ENCODE results near the gene EDA. TPM values are rescaled to one million over a fixed set of nuclear protein-coding genes. Genes with fewer than 3 reads are reported as not detected.

The EDA gene
- not detected for polyA plus RNA-seq (ENCODE audit: low read depth in 6 of 6)

- peak within 1 kb of the TSS in 1 of 6 donors; percentile 56 for H3K27ac Mint-ChIP-seq
- peak; percentile 64 to 71 for ATAC-seq (ENCODE audit: low read depth in 2 of 2)
Measured at GRCh38 chrX:69615779-69616456, at the start of gene EDA. Gene EDA, plus strand, starts transcription at chrX:69616113.

GRCh38 chrX:69568828-69569227 is 47.1 kb upstream of the EDA start:
- Mint-ChIP-seq H3K9me3 (no peaks in the 10 kb centered on the region), H3K36me3 (no peaks in the 10 kb centered on the region), H3K27me3 (peaks cover 4 to 12% (median 8%) of the 10 kb centered on the region in 3 donors)

More at GRCh38 chrX:69615779-69616456, at the start of gene EDA:
- H3K9me3 Mint-ChIP-seq: peaks cover 0 to 3% (median 0%) of the 10 kb centered on the region in 7 donors
- H3K36me3 Mint-ChIP-seq: no peaks in the 10 kb centered on the region
- peak; percentile 6 for DNase-seq
- H3K4me1 Mint-ChIP-seq: peaks cover 0 to 4% (median 0%) of the 10 kb centered on the region in 3 donors
- peaks cover 5 to 36% (median 33%) of the 10 kb centered on the region in 3 donors for H3K27me3 Mint-ChIP-seq
- H3K4me3 Mint-ChIP-seq: peak within 1 kb of the TSS; percentile 35 to 77 (median 68)

GRCh38 chrX:69597399-69597798 is 18.5 kb upstream of the EDA start:
- Mint-ChIP-seq H3K9me3 (peaks cover 0 to 4% (median 0%) of the 10 kb centered on the region in 7 donors), H3K4me3 (no peak overlapping the region), H3K4me1 (no peaks in the 10 kb centered on the region)

More at GRCh38 chrX:69568828-69569227, 47.1 kb upstream of the EDA start:
- Mint-ChIP-seq H3K27ac (peak overlapping the region in 1 of 6 donors; percentile 9), H3K4me1 (no peaks in the 10 kb centered on the region), H3K4me3 (peak overlapping the region in 1 of 8 donors; percentile 30)
- no peak for ATAC-seq (ENCODE audit: low read depth in 2 of 2)
- no peak for DNase-seq

GRCh38 chrX:69600182-69600581 is 15.7 kb upstream of the EDA start:
- Mint-ChIP-seq H3K27ac (no peak overlapping the region), H3K4me1 (no peaks in the 10 kb centered on the region), H3K27me3 (peaks cover 0 to 6% (median 0%) of the 10 kb centered on the region in 3 donors), H3K9me3 (peaks cover 0 to 4% (median 0%) of the 10 kb centered on the region in 7 donors), H3K4me3 (no peak overlapping the region), H3K36me3 (no peaks in the 10 kb centered on the region)
- ATAC-seq (ENCODE audit: low read depth in 2 of 2) (no peak), DNase-seq (no peak)

More at GRCh38 chrX:69597399-69597798, 18.5 kb upstream of the EDA start:
- peaks cover 0 to 5% (median 0%) of the 10 kb centered on the region in 3 donors for H3K27me3 Mint-ChIP-seq
- ATAC-seq (ENCODE audit: low read depth in 2 of 2) (no peak), DNase-seq (no peak)
- no peak overlapping the region for H3K27ac Mint-ChIP-seq
- no peaks in the 10 kb centered on the region for H3K36me3 Mint-ChIP-seq

GRCh38 chrX:69603566-69604194 is 12.2 kb upstream of the EDA start:
- no peaks in the 10 kb centered on the region for H3K36me3 Mint-ChIP-seq
- peaks cover 0 to 9% (median 7%) of the 10 kb centered on the region in 3 donors for H3K27me3 Mint-ChIP-seq
- no peaks in the 10 kb centered on the region for H3K4me1 Mint-ChIP-seq
- no peak overlapping the region for H3K27ac Mint-ChIP-seq
- H3K4me3 Mint-ChIP-seq: no peak overlapping the region
- DNase-seq: no peak
- ATAC-seq (ENCODE audit: low read depth in 2 of 2): no peak
- H3K9me3 Mint-ChIP-seq: no peaks in the 10 kb centered on the region

- ATAC-seq (ENCODE audit: low read depth in 2 of 2): no peak
- Mint-ChIP-seq H3K27me3 (peaks cover 4 to 9% (median 7%) of the 10 kb centered on the region in 3 donors), H3K4me3 (no peak overlapping the region), H3K36me3 (no peaks in the 10 kb centered on the region), H3K27ac (no peak overlapping the region), H3K4me1 (no peaks in the 10 kb centered on the region), H3K9me3 (no peaks in the 10 kb centered on the region)
- no peak for DNase-seq
Measured at GRCh38 chrX:69605521-69605920, 10.4 kb upstream of the EDA start.

DNA sequence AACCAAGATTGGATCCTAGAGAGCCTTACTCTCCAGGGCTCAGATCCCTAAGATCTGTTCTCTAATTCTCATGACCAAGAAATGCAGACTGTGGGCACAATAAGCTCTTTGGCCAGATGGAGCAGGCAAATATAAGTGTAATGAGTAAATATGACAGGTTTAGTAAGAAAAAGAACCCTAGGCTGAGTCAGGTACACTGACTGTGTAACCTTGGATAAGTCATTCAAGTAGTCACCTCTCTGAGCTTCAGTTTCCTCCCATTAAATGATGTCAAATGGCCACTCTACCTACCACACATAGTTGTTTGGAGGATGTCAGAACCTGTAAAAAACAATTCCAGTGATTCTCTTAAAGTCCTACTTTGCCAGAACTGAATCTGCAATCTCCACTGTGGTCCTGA is 8.3 kb upstream of the EDA start:
- Mint-ChIP-seq H3K27me3 (peaks cover 4 to 9% (median 7%) of the 10 kb centered on the region in 3 donors), H3K4me1 (no peaks in the 10 kb centered on the region), H3K27ac (no peak overlapping the region), H3K4me3 (no peak overlapping the region), H3K36me3 (no peaks in the 10 kb centered on the region), H3K9me3 (no peaks in the 10 kb centered on the region)
- ATAC-seq (ENCODE audit: low read depth in 2 of 2): no peak
- DNase-seq: no peak

DNA sequence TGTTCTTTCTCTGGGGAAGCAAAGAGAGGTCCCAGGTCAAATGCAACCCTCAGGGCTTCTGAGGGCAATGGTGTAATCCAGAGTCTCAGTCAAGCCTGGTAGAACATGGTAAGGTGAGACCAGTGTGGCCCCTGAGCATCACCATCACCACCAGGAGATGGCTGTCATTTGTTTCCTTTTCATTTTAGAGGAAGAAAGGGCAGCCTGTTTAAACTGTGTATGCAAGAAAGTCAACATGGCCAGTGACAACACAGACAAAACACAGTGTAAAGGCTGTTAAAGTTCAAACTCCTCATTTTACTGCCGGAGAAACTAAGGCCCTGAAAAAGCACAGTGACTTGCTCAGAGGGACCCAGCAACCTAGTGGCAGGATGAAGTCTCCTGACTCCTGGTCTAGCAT is 2.0 kb upstream of the EDA start:
- no peak overlapping the region for H3K27ac Mint-ChIP-seq
- H3K4me1 Mint-ChIP-seq: peaks cover 0 to 4% (median 0%) of the 10 kb centered on the region in 3 donors
- no peaks in the 10 kb centered on the region for H3K36me3 Mint-ChIP-seq
- H3K4me3 Mint-ChIP-seq: no peak overlapping the region
- DNase-seq (no peak), ATAC-seq (ENCODE audit: low read depth in 2 of 2) (no peak)
- peaks cover 9 to 30% (median 20%) of the 10 kb centered on the region in 3 donors for H3K27me3 Mint-ChIP-seq
- peaks cover 0 to 3% (median 0%) of the 10 kb centered on the region in 7 donors for H3K9me3 Mint-ChIP-seq

GRCh38 chrX:69614886-69615285 is 1.0 kb upstream of the EDA start:
- Mint-ChIP-seq H3K27me3 (peaks cover 8 to 36% (median 28%) of the 10 kb centered on the region in 3 donors), H3K36me3 (no peaks in the 10 kb centered on the region), H3K9me3 (peaks cover 0 to 3% (median 0%) of the 10 kb centered on the region in 7 donors), H3K4me3 (peak overlapping the region in 3 of 8 donors; percentile 38 to 75 (median 62)), H3K27ac (no peak overlapping the region), H3K4me1 (peaks cover 0 to 4% (median 0%) of the 10 kb centered on the region in 3 donors)
- ATAC-seq (ENCODE audit: low read depth in 2 of 2) (no peak), DNase-seq (no peak)

- Mint-ChIP-seq H3K4me3 (peak overlapping the region in 6 of 8 donors; percentile 35 to 75 (median 46)), H3K27ac (no peak overlapping the region), H3K27me3 (peaks cover 5 to 36% (median 28%) of the 10 kb centered on the region in 3 donors), H3K4me1 (peaks cover 0 to 4% (median 0%) of the 10 kb centered on the region in 3 donors), H3K36me3 (no peaks in the 10 kb centered on the region), H3K9me3 (peaks cover 0 to 3% (median 0%) of the 10 kb centered on the region in 7 donors)
- ATAC-seq (ENCODE audit: low read depth in 2 of 2) (no peak), DNase-seq (no peak)
Measured at GRCh38 chrX:69615342-69615741, 571 bp upstream of the EDA start.

- no peak for DNase-seq
- peak overlapping the region in 1 of 6 donors; percentile 56 for H3K27ac Mint-ChIP-seq
- peaks cover 5 to 36% (median 33%) of the 10 kb centered on the region in 3 donors for H3K27me3 Mint-ChIP-seq
- no peaks in the 10 kb centered on the region for H3K36me3 Mint-ChIP-seq
- peaks cover 0 to 3% (median 0%) of the 10 kb centered on the region in 7 donors for H3K9me3 Mint-ChIP-seq
- H3K4me1 Mint-ChIP-seq: peaks cover 0 to 4% (median 0%) of the 10 kb centered on the region in 3 donors
- peak overlapping the region; percentile 11 to 77 (median 68) for H3K4me3 Mint-ChIP-seq
- ATAC-seq (ENCODE audit: low read depth in 2 of 2): no peak
Measured at GRCh38 chrX:69616457-69617203, 717 bp downstream of the EDA start.

DNA sequence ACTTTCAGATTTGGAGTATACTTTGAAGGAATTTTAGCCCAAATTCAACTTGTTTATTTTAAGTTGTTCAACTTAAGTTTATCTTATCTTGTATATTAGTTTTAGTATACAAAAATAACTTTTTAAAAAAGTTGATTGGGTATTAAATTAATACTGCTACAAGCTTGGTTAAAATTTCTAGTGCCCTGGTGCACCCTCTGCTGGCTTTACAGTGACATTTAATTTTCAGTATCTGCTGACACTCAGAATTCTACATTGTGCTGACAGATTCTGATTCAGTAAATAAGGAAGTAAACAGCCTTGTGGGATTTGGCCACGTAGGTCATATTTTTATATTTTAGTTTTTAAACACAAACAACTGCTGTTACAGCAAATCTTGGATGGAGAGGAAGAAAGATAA is 2.9 kb downstream of the EDA start:
- Mint-ChIP-seq H3K9me3 (peaks cover 0 to 9% (median 4%) of the 10 kb centered on the region in 7 donors), H3K4me1 (peaks cover 0 to 4% (median 0%) of the 10 kb centered on the region in 3 donors), H3K27ac (no peak overlapping the region), H3K27me3 (peaks cover 5 to 26% (median 26%) of the 10 kb centered on the region in 3 donors), H3K36me3 (no peaks in the 10 kb centered on the region), H3K4me3 (no peak overlapping the region)
- DNase-seq (no peak), ATAC-seq (ENCODE audit: low read depth in 2 of 2) (no peak)

DNA sequence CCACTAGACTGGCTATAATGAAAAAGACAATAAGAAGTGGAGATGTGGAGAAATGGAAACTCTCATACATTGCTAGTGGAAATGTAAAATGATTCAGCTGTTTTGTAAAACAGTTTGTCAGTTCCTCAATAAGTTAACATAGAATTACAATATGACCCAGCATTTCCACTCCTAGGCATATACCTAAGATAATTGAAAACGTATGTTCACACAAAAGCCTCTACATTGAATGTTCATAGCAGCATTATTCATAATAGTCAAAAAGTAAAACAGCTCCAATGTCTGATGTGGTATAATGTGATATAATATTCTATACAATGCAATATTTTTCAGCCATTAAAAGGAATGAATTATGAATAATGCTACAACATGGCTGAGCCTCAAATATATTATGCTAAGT is 10.2 kb downstream of the EDA start:
- no peak overlapping the region for H3K27ac Mint-ChIP-seq
- H3K4me3 Mint-ChIP-seq: no peak overlapping the region
- peaks cover 0 to 22% (median 10%) of the 10 kb centered on the region in 7 donors for H3K9me3 Mint-ChIP-seq
- H3K27me3 Mint-ChIP-seq: peaks cover 0 to 5% (median 5%) of the 10 kb centered on the region in 3 donors
- no peaks in the 10 kb centered on the region for H3K4me1 Mint-ChIP-seq
- ATAC-seq (ENCODE audit: low read depth in 2 of 2) (no peak), DNase-seq (no peak)
- no peaks in the 10 kb centered on the region for H3K36me3 Mint-ChIP-seq
